ENCODE measurements around the gene COL4A4. TPM values are rescaled to one million over a fixed set of nuclear protein-coding genes. Genes with fewer than 3 reads are reported as not detected.

The COL4A4 gene
- total RNA-seq, 4 donors from 2014 or later: 0.90 to 5.7 (median 3.1) TPM

GRCh38 chr2:227033471-227034148, 130.4 kb downstream of the COL4A4 start:
- Histone ChIP-seq H3K27ac (no peak overlapping the region), H3K27me3 (no peaks in the 10 kb centered on the region), H3K36me3 (no peaks in the 10 kb centered on the region), H3K4me3 (no peak overlapping the region), H3K4me1 (no peaks in the 10 kb centered on the region), H3K9me3 (no peaks in the 10 kb centered on the region)
- TF ChIP-seq CTCF (IDR thresholded peaks at IDR 0.05) (peak in 2 of 5 experiments; percentile 23 to 35), POLR2A (IDR thresholded peaks at IDR 0.05) (no peak)
- WGBS, 2 donors: 50 to 54% methylated on average over 16 of the region's 16 CpGs
- DNase-seq (ENCODE audit: low spot score in 2 of 2): peak in 1 of 2 donors; percentile 12

- Histone ChIP-seq H3K9me3 (no peaks in the 10 kb centered on the region), H3K27me3 (no peaks in the 10 kb centered on the region), H3K36me3 (no peaks in the 10 kb centered on the region), H3K4me1 (no peaks in the 10 kb centered on the region), H3K4me3 (no peak overlapping the region), H3K27ac (no peak overlapping the region)
- WGBS, 2 donors: 67 to 75% methylated on average over 3 of the region's 3 CpGs
- DNase-seq (ENCODE audit: low spot score in 2 of 2): no peak
- TF ChIP-seq POLR2A (IDR thresholded peaks at IDR 0.05) (no peak), CTCF (IDR thresholded peaks at IDR 0.05) (no peak), EP300 (IDR thresholded peaks at IDR 0.05) (no peak)
These were observed 132.6 kb downstream of the COL4A4 start for GRCh38 chr2:227031379-227031778.

- TF ChIP-seq POLR2A (IDR thresholded peaks at IDR 0.05) (no peak), CTCF (IDR thresholded peaks at IDR 0.05) (no peak), EP300 (IDR thresholded peaks at IDR 0.05) (no peak)
- Histone ChIP-seq H3K4me3 (no peak overlapping the region), H3K36me3 (no peaks in the 10 kb centered on the region), H3K9me3 (no peaks in the 10 kb centered on the region), H3K27ac (no peak overlapping the region), H3K27me3 (no peaks in the 10 kb centered on the region), H3K4me1 (no peaks in the 10 kb centered on the region)
- DNase-seq (ENCODE audit: low spot score in 2 of 2): no peak
- 83 to 94% methylated on average over 2 of the region's 2 CpGs for WGBS, 2 donors
These were observed 133.2 kb downstream of the COL4A4 start for GRCh38 chr2:227030789-227031188.

GRCh38 chr2:227029426-227030105, 134.4 kb downstream of the COL4A4 start:
- WGBS, 2 donors: 75 to 82% methylated on average over 3 of the region's 3 CpGs
- H3K4me1 ChIP-seq: no peaks in the 10 kb centered on the region
- H3K27me3 ChIP-seq: no peaks in the 10 kb centered on the region
- H3K27ac ChIP-seq: no peak overlapping the region
- no peak for TF ChIP-seq POLR2A (IDR thresholded peaks at IDR 0.05)
- no peak for TF ChIP-seq EP300 (IDR thresholded peaks at IDR 0.05)
- no peak for TF ChIP-seq CTCF (IDR thresholded peaks at IDR 0.05)
- no peaks in the 10 kb centered on the region for H3K9me3 ChIP-seq
- no peak overlapping the region for H3K4me3 ChIP-seq
- no peaks in the 10 kb centered on the region for H3K36me3 ChIP-seq
- DNase-seq (ENCODE audit: low spot score in 2 of 2): no peak

- H3K4me1 ChIP-seq: no peaks in the 10 kb centered on the region
- no peaks in the 10 kb centered on the region for H3K9me3 ChIP-seq
- TF ChIP-seq CTCF (IDR thresholded peaks at IDR 0.05) (no peak), EP300 (IDR thresholded peaks at IDR 0.05) (no peak), POLR2A (IDR thresholded peaks at IDR 0.05) (no peak)
- no peaks in the 10 kb centered on the region for H3K27me3 ChIP-seq
- H3K27ac ChIP-seq: no peak overlapping the region
- no peak for DNase-seq (ENCODE audit: low spot score in 2 of 2)
- H3K36me3 ChIP-seq: no peaks in the 10 kb centered on the region
- no peak overlapping the region for H3K4me3 ChIP-seq
- 57 to 62% methylated on average over 2 of the region's 2 CpGs for WGBS, 2 donors
These were observed 138.5 kb downstream of the COL4A4 start for GRCh38 chr2:227025510-227025909.

Data from tibial nerve (tissue), 4 donors.